Neural progenitor cell (in vitro differentiated cells): ENCODE results near the gene PARVG. TPM values are rescaled to one million over a fixed set of nuclear protein-coding genes. Genes with fewer than 3 reads are reported as not detected.

Experiments used
- DNase-seq: peaks from one replicate; pipeline ENCODE4 v3.0.0-alpha.2; 2016; ENCODE audit warnings: low spot score
- H2AFZ ChIP-seq: fragments of 200-600 bp; sonication (generic); replicated peaks from 2 replicates; pipeline ENCODE4 v1.6.1; 2016; ENCODE audit warnings: antibody characterized with exemption
- H3F3A ChIP-seq: fragments of 200-600 bp; sonication (generic); 2 replicates; pipeline ENCODE4 v1.6.1; 2016; ENCODE audit warnings: antibody characterized with exemption, low read depth
- H3K27ac ChIP-seq: fragments of 200-600 bp; sonication (generic); 2 replicates; pipeline ENCODE4 v1.5.1; 2016; ENCODE audit warnings: mild to moderate bottlenecking
- H3K27me3 ChIP-seq: fragments of 200-600 bp; sonication (generic); 2 replicates; pipeline ENCODE4 v1.6.1; 2016; ENCODE audit warnings: mild to moderate bottlenecking, moderate library complexity
- H3K36me3 ChIP-seq: fragments of 200-600 bp; sonication (generic); 2 replicates; pipeline ENCODE4 v1.5.1; 2016
- H3K4me1 ChIP-seq: fragments of 200-600 bp; sonication (generic); 2 replicates; pipeline ENCODE4 v1.6.1; 2016; ENCODE audit warnings: mixed run types
- H3K4me2 ChIP-seq: fragments of 200-600 bp; sonication (generic); 2 replicates; pipeline ENCODE4 v1.6.1; 2016
- H3K4me3 ChIP-seq: fragments of 200-600 bp; sonication (generic); 2 replicates; pipeline ENCODE4 v1.5.1; 2016
- H3K79me2 ChIP-seq: fragments of 200-600 bp; sonication (generic); 2 replicates; pipeline ENCODE4 v1.6.1; 2016; ENCODE audit warnings: low read depth
- H3K9ac ChIP-seq: fragments of 200-600 bp; sonication (generic); 2 replicates; pipeline ENCODE4 v1.6.1; 2016
- H3K9me3 ChIP-seq: fragments of 200-600 bp; sonication (generic); 2 replicates; pipeline ENCODE4 v1.5.1; 2016; ENCODE audit warnings: low read depth
- H4K20me1 ChIP-seq: fragments of 200-600 bp; sonication (generic); 2 replicates; pipeline ENCODE4 v1.6.1; 2016; ENCODE audit warnings: low read depth
- H3K27ac Mint-ChIP-seq: 3 replicates; pipeline ENCODE4 v1.8.0; 2021; ENCODE audit warnings: mixed read lengths
- H3K27me3 Mint-ChIP-seq: 2 replicates; pipeline ENCODE4 v1.8.0; 2022; ENCODE audit warnings: low read depth, mild to moderate bottlenecking, inconsistent platforms, moderate library complexity, mixed read lengths; ENCODE audit not compliant: insufficient read depth
- H3K36me3 Mint-ChIP-seq: 3 replicates; pipeline ENCODE4 v1.8.0; 2021; ENCODE audit warnings: mixed read lengths
- H3K4me1 Mint-ChIP-seq: 3 replicates; pipeline ENCODE4 v1.8.0; 2021; ENCODE audit warnings: mixed read lengths
- H3K4me3 Mint-ChIP-seq: 3 replicates; pipeline ENCODE4 v1.8.0; 2021; ENCODE audit warnings: mild to moderate bottlenecking, moderate library complexity, mixed read lengths
- H3K9me3 Mint-ChIP-seq: 3 replicates; pipeline ENCODE4 v1.8.0; 2020; ENCODE audit warnings: mixed read lengths
- EZH2 ChIP-seq: fragments of 200-600 bp; sonication (generic); IDR thresholded peaks from 2 replicates; pipeline ENCODE4 v1.6.1; 2017; ENCODE audit warnings: antibody characterized with exemption, mild to moderate bottlenecking, moderate library complexity
- EZH2phosphoT487 ChIP-seq: fragments of 200-600 bp; sonication (generic); IDR thresholded peaks from 2 replicates; pipeline ENCODE4 v1.6.1; 2017; ENCODE audit warnings: antibody characterized with exemption
- total RNA-seq: library from RNA; depleted of rRNA; stranded (reverse); fragments of >200 nt; gene quantifications from 2 replicates; pipeline ENCODE4 v1.2.3, GENCODE V29; 2015; ENCODE audit warnings: low replicate concordance
- TF ChIP-seq, protein P1 (sequence below): fragments of 200-600 bp; sonication (generic); IDR thresholded peaks from 2 replicates; pipeline ENCODE4 v1.5.1; 2017; ENCODE audit warnings: antibody characterized with exemption, mild to moderate bottlenecking

Gene PARVG
- total RNA-seq, 1 donor from 2014 or later, result not detected

DNA sequence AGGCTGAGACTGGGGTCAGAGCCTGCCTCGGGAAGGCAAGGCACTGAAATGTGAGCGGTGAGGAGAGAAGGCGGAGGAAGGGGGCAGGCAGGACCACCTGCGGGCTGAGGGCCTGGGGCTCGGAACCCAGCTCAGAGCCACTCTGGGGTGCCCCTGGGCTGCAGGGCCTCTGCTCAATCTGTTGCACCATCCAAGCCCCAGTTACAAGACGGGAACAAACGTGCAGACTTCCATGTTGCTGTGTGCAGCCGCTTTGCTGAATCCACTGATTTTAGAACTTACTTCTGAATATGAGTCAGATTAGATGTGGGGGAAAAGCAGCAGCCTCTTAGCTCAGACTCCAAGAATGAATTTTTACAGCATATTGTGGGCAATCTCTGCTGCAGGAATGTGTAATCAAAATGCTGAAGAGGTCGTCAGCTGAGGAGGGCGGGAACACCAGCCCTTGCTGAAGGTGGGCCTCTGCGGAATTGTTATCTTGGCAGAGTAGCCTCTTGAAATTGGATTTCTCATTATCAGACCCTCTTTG, 21.6 kb downstream of the PARVG start:
- Mint-ChIP-seq H3K27me3 (peaks cover 5% of the 10 kb centered on the region), H3K36me3 (no peaks in the 10 kb centered on the region), H3K4me1 (peaks cover 3% of the 10 kb centered on the region), H3K9me3 (no peaks in the 10 kb centered on the region), H3K27ac (peak overlapping the region; percentile 79), H3K4me3 (no peak overlapping the region)
- TF ChIP-seq EZH2, result no peak
- no peak for TF ChIP-seq EZH2phosphoT487
- TF ChIP-seq, protein P1, sequence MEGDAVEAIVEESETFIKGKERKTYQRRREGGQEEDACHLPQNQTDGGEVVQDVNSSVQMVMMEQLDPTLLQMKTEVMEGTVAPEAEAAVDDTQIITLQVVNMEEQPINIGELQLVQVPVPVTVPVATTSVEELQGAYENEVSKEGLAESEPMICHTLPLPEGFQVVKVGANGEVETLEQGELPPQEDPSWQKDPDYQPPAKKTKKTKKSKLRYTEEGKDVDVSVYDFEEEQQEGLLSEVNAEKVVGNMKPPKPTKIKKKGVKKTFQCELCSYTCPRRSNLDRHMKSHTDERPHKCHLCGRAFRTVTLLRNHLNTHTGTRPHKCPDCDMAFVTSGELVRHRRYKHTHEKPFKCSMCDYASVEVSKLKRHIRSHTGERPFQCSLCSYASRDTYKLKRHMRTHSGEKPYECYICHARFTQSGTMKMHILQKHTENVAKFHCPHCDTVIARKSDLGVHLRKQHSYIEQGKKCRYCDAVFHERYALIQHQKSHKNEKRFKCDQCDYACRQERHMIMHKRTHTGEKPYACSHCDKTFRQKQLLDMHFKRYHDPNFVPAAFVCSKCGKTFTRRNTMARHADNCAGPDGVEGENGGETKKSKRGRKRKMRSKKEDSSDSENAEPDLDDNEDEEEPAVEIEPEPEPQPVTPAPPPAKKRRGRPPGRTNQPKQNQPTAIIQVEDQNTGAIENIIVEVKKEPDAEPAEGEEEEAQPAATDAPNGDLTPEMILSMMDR, result no peak
- no peak overlapping the region for H3K9ac ChIP-seq
- no peaks in the 10 kb centered on the region for H3K9me3 ChIP-seq
- H4K20me1 ChIP-seq, result no peaks in the 10 kb centered on the region
- H3K4me1 ChIP-seq, result no peaks in the 10 kb centered on the region
- no peaks in the 10 kb centered on the region for H3K36me3 ChIP-seq
- H3K27me3 ChIP-seq, result no peaks in the 10 kb centered on the region
- no peak for DNase-seq
- no peaks in the 10 kb centered on the region for H3K79me2 ChIP-seq
- H3K4me2 ChIP-seq, result no peak overlapping the region
- no peak overlapping the region for H3K4me3 ChIP-seq
- no peak overlapping the region for H3K27ac ChIP-seq
- no peaks in the 10 kb centered on the region for H3F3A ChIP-seq
- no peak overlapping the region for H2AFZ ChIP-seq

DNA sequence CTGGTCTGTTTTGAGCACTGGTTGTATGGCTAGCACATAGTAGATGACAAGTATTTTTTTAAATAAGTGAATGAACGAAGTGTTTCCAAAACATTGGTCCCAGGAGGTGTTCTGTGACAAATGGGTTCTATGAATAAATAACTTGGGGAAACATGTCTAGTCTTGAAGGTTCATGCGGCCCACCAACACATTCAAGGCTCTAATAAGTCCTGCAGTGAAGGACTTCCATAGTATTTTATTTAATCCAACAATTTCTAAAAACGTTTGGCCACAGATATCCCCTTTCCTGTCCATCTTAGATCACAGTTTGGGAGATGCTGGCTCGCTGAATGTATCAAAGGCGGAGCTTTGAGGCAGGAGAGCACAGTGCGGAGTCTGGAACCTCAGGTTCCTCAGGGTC, 22.5 kb downstream of the PARVG start:
- no peak for TF ChIP-seq EZH2
- TF ChIP-seq, protein P1, result no peak
- no peak for TF ChIP-seq EZH2phosphoT487
- Mint-ChIP-seq H3K4me1 (peaks cover 3% of the 10 kb centered on the region), H3K27me3 (peaks cover 5% of the 10 kb centered on the region), H3K36me3 (no peaks in the 10 kb centered on the region), H3K27ac (no peak overlapping the region), H3K4me3 (no peak overlapping the region), H3K9me3 (no peaks in the 10 kb centered on the region)
- Histone ChIP-seq H3F3A (no peaks in the 10 kb centered on the region), H3K4me1 (no peaks in the 10 kb centered on the region), H3K27ac (no peak overlapping the region), H3K9me3 (no peaks in the 10 kb centered on the region), H4K20me1 (no peaks in the 10 kb centered on the region), H3K79me2 (no peaks in the 10 kb centered on the region), H3K36me3 (no peaks in the 10 kb centered on the region), H3K9ac (no peak overlapping the region), H3K4me3 (no peak overlapping the region), H2AFZ (no peak overlapping the region), H3K27me3 (no peaks in the 10 kb centered on the region), H3K4me2 (no peak overlapping the region)
- no peak for DNase-seq

DNA sequence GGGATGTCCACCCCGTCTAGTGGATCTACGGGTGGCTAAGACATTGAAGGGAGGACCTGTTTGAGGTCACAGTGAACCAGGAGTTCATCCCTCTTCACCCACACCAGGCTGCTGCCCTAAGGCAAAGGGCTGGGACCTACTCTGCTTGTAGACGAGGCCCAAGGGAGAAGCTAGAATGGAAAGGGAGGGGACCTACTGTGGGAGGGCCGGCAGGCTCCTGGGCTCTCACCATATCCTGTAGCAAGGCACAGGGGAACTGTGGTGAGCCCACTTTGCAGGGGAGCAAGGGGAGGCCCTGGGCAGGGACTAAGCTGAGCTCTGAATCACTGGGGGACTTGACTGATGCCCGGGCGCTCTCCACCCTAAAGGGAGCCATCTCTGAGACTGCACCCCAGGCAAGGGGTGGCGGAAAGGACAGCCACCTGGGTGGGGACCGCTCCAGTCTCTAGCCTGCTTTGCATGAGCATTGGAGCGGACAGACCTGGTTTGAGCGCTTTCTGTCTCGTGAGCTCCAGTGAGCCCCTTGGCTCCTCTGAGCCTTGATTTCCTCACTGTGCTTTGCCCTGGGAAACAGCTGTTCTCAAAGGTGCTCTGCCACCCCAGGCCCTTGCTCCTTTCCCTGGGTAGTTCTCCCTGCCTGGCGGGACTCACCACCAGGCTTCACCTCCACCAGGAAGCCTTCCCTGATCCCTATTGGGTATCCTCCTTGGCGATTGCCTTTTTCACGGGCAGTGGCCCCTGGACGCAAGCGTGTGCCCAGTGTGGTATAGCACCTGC, 24.2 kb downstream of the PARVG start:
- Histone ChIP-seq H3K9ac (no peak overlapping the region), H3K36me3 (no peaks in the 10 kb centered on the region), H4K20me1 (no peaks in the 10 kb centered on the region), H3F3A (no peaks in the 10 kb centered on the region), H3K27me3 (no peaks in the 10 kb centered on the region), H3K4me2 (no peak overlapping the region), H3K79me2 (no peaks in the 10 kb centered on the region), H3K9me3 (no peaks in the 10 kb centered on the region), H3K27ac (no peak overlapping the region), H2AFZ (no peak overlapping the region), H3K4me3 (no peak overlapping the region), H3K4me1 (no peaks in the 10 kb centered on the region)
- Mint-ChIP-seq H3K27ac (no peak overlapping the region), H3K36me3 (no peaks in the 10 kb centered on the region), H3K4me3 (no peak overlapping the region), H3K9me3 (peaks cover 5% of the 10 kb centered on the region), H3K27me3 (peaks cover 5% of the 10 kb centered on the region), H3K4me1 (no peaks in the 10 kb centered on the region)
- TF ChIP-seq, protein P1, result no peak
- no peak for TF ChIP-seq EZH2phosphoT487
- no peak for TF ChIP-seq EZH2
- no peak for DNase-seq
